MV-4-11 (cell line): ENCODE results near the gene IL18RAP.

ENCODE experiments used
- DNase-seq: peaks from one replicate; lab custom pipeline; 2025; lab: John Stamatoyannopoulos, UW

The IL18RAP gene

GRCh38 chr2:102424754-102425153, 1.8 kb downstream of the IL18RAP start:
- peak; percentile 75 for DNase-seq

DNA sequence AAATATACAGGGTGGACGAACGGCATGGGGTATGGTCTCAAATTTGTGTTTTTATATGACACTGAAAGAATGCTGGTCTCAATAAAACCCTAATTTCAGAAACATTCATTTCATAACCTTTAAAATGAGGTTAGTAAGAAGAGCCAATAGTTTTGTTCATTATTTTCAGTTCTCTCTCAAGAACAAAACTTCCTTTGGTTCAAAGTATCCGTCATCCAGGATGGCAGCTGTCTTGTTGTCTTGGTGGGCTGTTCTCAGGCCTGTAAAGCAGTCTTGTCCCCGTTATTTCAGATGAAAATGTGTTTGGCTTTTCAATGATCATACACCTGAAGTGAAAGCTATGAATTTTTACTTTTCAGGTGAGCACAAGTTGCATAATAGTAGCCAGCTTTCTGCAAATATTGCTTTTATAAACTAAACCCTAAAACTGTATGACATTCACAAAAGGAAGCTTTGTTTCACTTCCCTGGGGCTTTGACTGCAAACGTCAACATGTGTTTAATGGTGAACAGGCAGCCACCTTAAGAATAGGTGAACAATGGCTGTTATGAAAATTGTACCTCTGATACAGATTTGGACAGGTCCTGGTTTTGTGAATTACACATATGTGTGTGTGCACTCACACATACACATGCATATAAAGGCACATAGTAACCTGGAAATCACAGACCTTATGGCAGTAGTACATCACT, 2.6 kb downstream of the IL18RAP start:
- no peak for DNase-seq

DNA sequence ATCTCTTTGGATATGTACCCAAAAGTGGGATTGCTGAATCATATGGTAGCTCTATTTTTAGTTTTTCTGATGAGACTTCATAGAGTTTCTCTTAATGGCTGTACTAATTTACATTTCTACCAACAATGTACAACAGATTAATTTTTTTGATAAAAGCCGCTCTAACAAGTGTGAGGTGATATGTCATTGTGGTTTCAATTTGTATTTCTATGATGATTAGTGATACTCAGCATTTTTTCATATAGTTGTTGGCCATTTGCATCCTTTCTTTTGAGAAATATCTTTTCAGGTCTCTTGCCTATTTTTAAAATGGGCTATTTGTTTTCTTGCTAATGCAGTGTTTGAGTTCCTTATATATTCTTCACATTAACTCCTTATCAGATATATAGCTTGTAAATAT, 4.3 kb downstream of the IL18RAP start:
- DNase-seq = no peak

GRCh38 chr2:102428573-102428972, 5.6 kb downstream of the IL18RAP start:
- no peak for DNase-seq

DNA sequence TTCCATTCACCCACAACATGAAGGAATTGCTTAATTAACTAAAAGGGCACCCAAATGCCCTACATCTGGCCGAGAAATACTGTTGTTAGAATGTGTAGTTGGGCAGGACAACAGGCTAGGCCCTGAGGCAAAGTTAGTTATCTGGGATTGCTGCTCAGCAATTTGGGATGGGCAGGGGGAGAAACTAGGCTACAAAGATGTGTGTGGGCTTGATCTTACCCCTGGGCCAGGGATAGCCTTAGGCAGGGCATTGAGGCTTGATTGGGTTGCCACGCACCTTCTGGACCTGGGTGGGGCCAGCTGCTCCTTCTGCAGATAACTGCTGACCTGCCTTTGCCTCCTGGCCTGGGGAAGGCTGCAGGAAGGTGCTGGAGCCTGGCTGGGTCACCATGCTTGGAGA, 9.4 kb downstream of the IL18RAP start:
- DNase-seq = no peak

DNA sequence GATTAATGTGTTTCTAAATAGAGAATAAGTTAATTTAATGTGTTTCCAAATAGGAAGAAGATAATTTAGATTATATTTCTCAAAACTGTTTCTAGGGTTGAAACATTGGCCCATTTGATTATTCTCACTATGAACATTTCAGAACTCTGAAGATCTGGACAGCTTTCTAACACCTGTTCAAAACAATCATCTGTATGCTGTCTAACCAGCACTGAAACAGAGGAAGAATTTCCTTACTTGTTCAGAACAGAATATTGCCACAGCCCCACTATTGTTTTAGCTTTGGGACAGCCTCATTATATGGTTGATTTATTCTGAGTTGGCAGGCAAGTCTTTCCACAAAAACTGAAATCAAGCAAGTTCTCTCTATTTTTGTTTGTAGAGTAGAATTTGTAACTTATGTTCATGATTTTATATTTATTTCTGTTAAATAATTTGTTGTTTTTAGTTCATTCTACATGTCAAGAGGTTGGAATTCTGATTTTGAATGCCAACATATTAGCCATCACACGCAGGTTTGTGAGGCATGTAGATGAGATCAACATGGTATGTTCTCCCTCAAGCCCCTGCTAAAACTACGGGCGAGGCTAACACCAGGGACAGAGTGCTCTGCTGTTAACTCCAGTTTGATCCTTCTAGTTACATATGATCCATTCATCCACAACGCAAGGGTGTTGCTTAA, 11.2 kb downstream of the IL18RAP start:
- DNase-seq = no peak

GRCh38 chr2:102434655-102435381, 11.9 kb downstream of the IL18RAP start:
- no peak for DNase-seq

GRCh38 chr2:102435741-102436140, 12.8 kb downstream of the IL18RAP start:
- DNase-seq = no peak

DNA sequence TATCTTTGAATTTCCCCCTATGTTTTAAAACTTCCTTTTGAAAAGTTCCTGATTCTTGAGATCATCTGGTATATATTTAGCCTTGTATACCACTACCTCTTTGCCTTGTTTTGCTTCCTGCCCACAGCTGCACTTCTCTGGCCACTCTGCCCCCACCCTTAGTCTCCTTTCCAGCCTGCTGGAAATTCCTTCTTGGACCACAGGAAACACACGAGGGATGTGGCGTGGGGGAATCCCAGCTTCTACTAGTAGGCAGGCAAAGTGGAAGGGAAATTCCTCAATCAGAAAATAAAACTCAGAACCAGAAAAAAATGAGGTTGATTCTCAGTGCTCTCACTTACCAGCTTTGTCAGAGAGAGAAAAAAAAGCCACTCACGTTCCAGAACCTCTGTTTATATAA, 13.4 kb downstream of the IL18RAP start:
- no peak for DNase-seq

DNA sequence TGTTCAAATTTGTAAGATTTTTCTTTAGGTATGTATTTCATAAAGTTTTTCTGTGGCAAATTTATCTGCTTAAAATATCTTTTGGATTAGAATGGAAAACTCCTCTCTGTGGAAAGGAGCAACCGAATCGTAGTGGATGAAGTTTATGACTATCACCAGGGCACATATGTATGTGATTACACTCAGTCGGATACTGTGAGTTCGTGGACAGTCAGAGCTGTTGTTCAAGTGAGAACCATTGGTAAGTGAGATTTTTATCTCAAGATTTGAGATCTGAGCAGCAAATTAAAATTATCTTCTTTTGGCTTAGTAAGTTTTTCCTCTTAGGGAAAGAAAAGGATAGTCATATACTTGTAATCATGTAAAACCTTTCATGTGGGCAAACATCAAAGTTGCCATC, 14.2 kb downstream of the IL18RAP start:
- no peak for DNase-seq

DNA sequence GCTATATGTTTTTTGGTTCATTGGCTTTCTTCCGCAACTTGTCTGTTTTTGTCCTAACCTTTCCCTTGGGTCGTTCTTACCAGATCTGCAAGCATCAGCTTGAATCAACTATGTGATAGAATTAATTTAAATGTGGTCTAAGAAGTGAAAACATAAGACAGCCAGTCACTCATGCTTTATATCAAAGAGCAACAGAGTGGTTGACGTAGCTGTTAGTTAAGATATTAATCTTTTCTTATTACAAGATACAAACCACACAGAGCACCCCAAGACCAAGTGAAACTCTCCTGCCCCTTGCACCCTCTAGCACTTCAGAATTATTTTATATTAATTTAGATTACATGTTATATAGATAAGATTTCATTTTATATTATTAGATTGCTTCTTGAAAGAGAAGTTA, 15.2 kb downstream of the IL18RAP start:
- no peak for DNase-seq

GRCh38 chr2:102438578-102438977, 15.6 kb downstream of the IL18RAP start:
- no peak for DNase-seq

DNA sequence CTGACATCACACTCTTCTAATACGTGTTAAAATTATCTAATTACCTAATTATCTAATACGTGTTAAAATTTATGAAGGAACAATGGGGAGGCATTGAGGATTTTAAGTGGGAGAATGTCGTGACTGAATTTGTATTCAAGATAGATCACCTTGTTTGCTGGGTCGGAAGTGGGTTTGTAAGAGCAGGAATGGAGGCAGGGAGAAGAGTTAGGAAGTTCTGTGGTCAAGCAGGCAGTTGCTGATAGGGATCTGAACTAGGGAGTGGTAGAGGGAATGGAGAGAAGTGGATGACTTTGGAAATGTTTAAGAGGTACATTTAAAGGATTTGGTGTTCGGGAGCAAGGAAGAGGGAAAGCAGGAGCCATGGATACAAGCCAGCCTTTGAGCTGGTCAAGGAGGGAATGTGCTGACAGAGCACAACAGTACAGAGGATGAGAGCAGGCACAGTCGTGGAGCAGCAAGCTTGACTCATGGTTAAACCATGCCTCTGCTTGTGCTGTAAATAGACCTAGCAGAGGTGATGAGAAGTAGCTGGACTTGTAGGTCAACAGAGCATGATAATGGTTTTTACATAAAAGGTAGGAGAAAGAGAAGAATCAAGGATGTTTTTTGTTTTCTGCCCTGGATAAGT, 16.2 kb downstream of the IL18RAP start:
- DNase-seq = no peak

DNA sequence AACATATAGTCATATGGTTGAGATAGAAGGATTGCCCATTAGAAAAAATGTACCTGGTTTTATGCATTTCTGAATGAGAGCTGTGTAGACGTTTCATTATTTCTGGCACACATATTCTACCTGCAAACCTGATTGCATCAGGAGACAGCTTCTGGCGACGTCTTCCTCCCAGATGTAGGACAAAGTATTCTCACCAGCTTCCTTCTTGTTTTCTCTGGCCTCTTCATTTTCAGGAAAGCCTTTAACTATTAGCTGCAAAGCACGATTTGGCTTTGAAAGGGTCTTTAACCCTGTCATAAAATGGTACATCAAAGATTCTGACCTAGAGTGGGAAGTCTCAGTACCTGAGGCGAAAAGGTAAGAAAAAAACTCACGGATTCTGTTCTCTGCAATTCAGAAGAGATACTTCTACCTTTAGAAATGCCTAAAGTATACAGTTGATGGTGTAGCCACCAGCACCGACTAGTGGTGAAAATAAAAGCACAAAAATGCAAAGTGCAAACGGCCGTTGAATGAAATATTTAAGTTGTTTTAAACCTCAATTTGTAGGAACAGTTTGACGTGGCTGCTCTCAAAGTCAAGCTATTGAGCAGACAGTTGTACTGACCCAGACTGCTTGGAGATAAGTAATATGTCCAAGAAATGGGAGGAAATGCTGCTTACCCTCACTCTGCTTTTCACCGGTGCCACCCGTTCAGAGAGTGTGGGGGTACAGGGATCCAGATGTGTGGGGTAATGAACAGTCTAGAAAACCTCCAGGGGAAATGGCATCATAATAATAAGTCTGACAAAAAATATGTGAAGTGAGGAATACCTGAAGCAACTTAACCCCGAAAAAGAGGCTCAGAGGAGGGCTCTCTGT, 20.2 kb downstream of the IL18RAP start:
- DNase-seq = peak; percentile 4

DNA sequence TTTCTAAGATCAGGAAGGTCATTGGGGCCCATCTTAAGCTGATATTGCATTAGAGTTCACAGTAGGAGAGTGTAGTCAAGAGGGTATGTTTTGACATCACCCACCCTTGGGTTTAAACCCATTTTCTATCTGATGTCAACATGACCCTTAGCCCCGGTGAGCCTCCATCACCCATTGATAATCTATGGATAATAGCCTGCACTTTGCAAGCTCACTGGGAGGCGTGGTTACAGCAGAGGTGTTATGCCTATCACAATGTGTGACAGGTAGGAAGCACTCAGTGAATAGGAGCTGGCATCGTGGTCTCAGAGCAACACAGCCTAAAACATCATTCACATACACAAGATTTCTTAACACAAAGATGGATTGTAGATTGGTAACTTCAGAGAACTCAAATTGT, 21.3 kb downstream of the IL18RAP start:
- DNase-seq = no peak

DNA sequence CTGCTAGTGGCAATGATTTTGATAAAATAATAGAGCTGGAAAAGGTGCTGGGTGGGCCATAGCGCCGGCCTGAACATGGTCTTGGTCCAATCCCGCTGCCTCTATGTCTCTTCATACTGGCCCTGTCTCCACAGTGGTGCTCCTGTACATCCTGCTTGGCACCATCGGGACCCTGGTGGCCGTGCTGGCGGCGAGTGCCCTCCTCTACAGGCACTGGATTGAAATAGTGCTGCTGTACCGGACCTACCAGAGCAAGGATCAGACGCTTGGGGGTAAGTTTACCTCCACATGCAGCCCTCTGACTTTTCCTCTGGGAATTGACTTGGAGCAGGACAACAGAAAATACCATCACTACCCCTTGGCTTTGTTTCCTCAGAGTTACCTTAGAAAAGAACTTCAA, 24.0 kb downstream of the IL18RAP start:
- no peak for DNase-seq

GRCh38 chr2:102449370-102449974, 26.5 kb downstream of the IL18RAP start:
- peak; percentile 28 for DNase-seq

- no peak for DNase-seq
These were observed 29.0 kb downstream of the IL18RAP start for GRCh38 chr2:102451968-102452367.

DNA sequence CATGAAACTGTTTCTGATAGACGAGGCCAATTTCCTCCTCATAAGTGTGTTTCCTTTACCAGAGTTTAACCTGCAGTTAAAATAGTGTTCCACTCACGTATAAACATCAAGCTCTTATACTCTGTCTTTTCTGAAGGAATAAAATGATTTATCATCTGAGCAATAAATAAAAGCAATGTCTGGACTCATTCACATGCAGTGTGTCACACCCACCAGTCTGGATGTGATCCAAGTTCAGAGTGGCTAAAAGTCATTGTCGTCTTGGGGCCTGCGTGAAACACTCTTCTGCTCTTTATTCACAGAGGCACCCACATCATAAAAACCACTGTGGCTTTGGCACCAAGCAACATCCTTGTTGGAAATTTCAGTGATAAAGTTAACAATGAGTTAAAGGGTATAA, 30.5 kb downstream of the IL18RAP start:
- DNase-seq = no peak

DNA sequence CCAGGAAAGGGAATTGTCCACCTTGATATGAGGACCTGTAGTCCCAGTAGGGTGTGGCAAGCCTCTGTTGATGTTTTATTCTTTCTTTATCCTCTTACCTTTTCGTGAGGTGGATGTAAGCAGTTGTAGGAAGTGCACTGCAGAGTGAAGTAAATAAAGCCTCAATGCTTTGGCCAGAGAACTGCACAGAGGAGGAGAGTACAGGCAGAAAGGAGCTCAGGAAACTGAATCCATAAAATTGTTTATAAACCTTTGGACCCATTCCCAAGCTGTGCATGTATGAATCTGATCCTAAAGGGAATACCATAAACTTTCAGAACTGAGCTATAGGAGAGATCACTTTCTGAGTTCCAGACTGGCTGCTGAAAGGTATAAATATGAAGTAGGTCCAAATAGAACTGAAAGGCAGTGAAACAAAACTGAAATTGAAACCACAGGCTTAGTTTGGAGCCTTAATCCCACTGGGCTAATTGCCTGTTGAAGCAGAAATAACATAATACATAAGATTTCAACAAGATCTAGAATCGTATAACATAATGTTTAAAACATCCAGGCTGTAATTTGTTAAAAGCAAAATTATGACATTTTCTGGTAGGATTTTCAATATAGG, 32.2 kb downstream of the IL18RAP start:
- no peak for DNase-seq

- no peak for DNase-seq
These were observed 37.5 kb downstream of the IL18RAP start for GRCh38 chr2:102460467-102460866.
